HUES48 (cell line): ENCODE results near the gene DNAJC27.

ENCODE experiments used
- H3K27ac ChIP-seq: one replicate; pipeline ENCODE4 v1.7.0; 2013; ENCODE audit warnings: low read depth, low read length, inconsistent platforms
- H3K27me3 ChIP-seq: 2 replicates; pipeline ENCODE4 v1.6.1; 2013; ENCODE audit warnings: mild to moderate bottlenecking, low read length; ENCODE audit not compliant: control insufficient read depth, insufficient read depth
- H3K36me3 ChIP-seq: 2 replicates; pipeline ENCODE4 v1.6.1; 2013; ENCODE audit warnings: low read length; ENCODE audit not compliant: control insufficient read depth, insufficient read depth
- H3K4me1 ChIP-seq: 2 replicates; pipeline ENCODE4 v1.6.1; 2013; ENCODE audit warnings: mild to moderate bottlenecking, low read length; ENCODE audit not compliant: control insufficient read depth, insufficient read depth
- H3K4me3 ChIP-seq: 2 replicates; pipeline ENCODE4 v1.5.1; 2013; ENCODE audit warnings: mild to moderate bottlenecking, low read depth, low read length
- H3K9ac ChIP-seq: 2 replicates; pipeline ENCODE4 v1.6.1; 2013; ENCODE audit warnings: mild to moderate bottlenecking, low read depth, low read length, moderate library complexity
- H3K9me3 ChIP-seq: 2 replicates; pipeline ENCODE4 v1.6.1; 2013; ENCODE audit warnings: low read length; ENCODE audit not compliant: control insufficient read depth, insufficient read depth

The DNAJC27 gene

GRCh38 chr2:24947561-24948157 is 24.1 kb downstream of the DNAJC27 start:
- H3K36me3 ChIP-seq: peaks cover 31% of the 10 kb centered on the region
- no peak overlapping the region for H3K27ac ChIP-seq
- H3K4me1 ChIP-seq: no peaks in the 10 kb centered on the region
- no peaks in the 10 kb centered on the region for H3K9me3 ChIP-seq
- H3K9ac ChIP-seq: no peak overlapping the region
- H3K4me3 ChIP-seq: no peak overlapping the region
- no peaks in the 10 kb centered on the region for H3K27me3 ChIP-seq

GRCh38 chr2:24945907-24946306 is 25.8 kb downstream of the DNAJC27 start:
- no peak overlapping the region for H3K4me3 ChIP-seq
- H3K4me1 ChIP-seq: no peaks in the 10 kb centered on the region
- H3K36me3 ChIP-seq: peaks cover 19% of the 10 kb centered on the region
- H3K9ac ChIP-seq: no peak overlapping the region
- H3K27ac ChIP-seq: no peak overlapping the region
- no peaks in the 10 kb centered on the region for H3K27me3 ChIP-seq
- H3K9me3 ChIP-seq: no peaks in the 10 kb centered on the region

GRCh38 chr2:24943427-24944053 is 28.2 kb downstream of the DNAJC27 start:
- H3K27ac ChIP-seq: no peak overlapping the region
- no peaks in the 10 kb centered on the region for H3K4me1 ChIP-seq
- H3K9ac ChIP-seq: no peak overlapping the region
- H3K27me3 ChIP-seq: no peaks in the 10 kb centered on the region
- peaks cover 16% of the 10 kb centered on the region for H3K36me3 ChIP-seq
- no peaks in the 10 kb centered on the region for H3K9me3 ChIP-seq
- no peak overlapping the region for H3K4me3 ChIP-seq

DNA sequence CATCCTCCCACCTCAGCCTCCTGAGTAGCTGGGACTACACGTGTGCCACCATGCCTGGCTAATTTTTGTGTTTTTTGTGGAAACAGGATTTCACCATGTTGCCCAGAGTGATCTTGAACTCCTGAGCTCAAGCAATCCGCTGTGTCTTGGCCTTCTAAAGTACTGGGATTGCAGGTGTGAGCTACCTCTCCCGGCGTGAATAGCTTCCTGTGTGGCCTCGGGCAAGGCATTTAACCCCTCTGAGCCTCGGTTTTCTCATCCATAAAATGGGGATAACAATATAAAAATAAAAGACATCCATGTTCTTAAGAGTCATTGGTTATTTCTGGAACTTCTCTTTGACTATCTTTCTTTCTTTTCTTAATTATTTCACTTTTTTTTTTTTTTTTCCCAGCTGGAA is 32.4 kb downstream of the DNAJC27 start:
- H3K36me3 ChIP-seq: no peaks in the 10 kb centered on the region
- H3K27me3 ChIP-seq: no peaks in the 10 kb centered on the region
- H3K27ac ChIP-seq: no peak overlapping the region
- no peak overlapping the region for H3K9ac ChIP-seq
- no peaks in the 10 kb centered on the region for H3K4me1 ChIP-seq
- H3K9me3 ChIP-seq: no peaks in the 10 kb centered on the region
- H3K4me3 ChIP-seq: no peak overlapping the region

GRCh38 chr2:24937236-24937635 is 34.5 kb downstream of the DNAJC27 start:
- Histone ChIP-seq H3K4me1 (no peaks in the 10 kb centered on the region), H3K4me3 (no peak overlapping the region), H3K9me3 (no peaks in the 10 kb centered on the region), H3K27me3 (no peaks in the 10 kb centered on the region), H3K27ac (no peak overlapping the region), H3K36me3 (no peaks in the 10 kb centered on the region), H3K9ac (no peak overlapping the region)

- Histone ChIP-seq H3K4me3 (no peak overlapping the region), H3K9ac (no peak overlapping the region), H3K27me3 (no peaks in the 10 kb centered on the region), H3K36me3 (no peaks in the 10 kb centered on the region), H3K9me3 (no peaks in the 10 kb centered on the region), H3K4me1 (peaks cover 5% of the 10 kb centered on the region; the same call in 1 of the 2 replicates), H3K27ac (no peak overlapping the region)
Observed at GRCh38 chr2:24935145-24935544, 36.6 kb downstream of the DNAJC27 start.

GRCh38 chr2:24932715-24933114 is 39.0 kb downstream of the DNAJC27 start:
- Histone ChIP-seq H3K27ac (no peak overlapping the region), H3K9me3 (no peaks in the 10 kb centered on the region), H3K4me1 (peaks cover 5% of the 10 kb centered on the region; the same call in 1 of the 2 replicates), H3K4me3 (no peak overlapping the region), H3K36me3 (no peaks in the 10 kb centered on the region), H3K27me3 (no peaks in the 10 kb centered on the region), H3K9ac (no peak overlapping the region)

GRCh38 chr2:24930768-24931167 is 41.0 kb downstream of the DNAJC27 start:
- peaks cover 17% of the 10 kb centered on the region; the same call in 1 of the 2 replicates for H3K4me1 ChIP-seq
- H3K4me3 ChIP-seq: no peak overlapping the region
- H3K9ac ChIP-seq: no peak overlapping the region
- no peaks in the 10 kb centered on the region for H3K36me3 ChIP-seq
- H3K27ac ChIP-seq: no peak overlapping the region
- no peaks in the 10 kb centered on the region for H3K27me3 ChIP-seq
- H3K9me3 ChIP-seq: no peaks in the 10 kb centered on the region

DNA sequence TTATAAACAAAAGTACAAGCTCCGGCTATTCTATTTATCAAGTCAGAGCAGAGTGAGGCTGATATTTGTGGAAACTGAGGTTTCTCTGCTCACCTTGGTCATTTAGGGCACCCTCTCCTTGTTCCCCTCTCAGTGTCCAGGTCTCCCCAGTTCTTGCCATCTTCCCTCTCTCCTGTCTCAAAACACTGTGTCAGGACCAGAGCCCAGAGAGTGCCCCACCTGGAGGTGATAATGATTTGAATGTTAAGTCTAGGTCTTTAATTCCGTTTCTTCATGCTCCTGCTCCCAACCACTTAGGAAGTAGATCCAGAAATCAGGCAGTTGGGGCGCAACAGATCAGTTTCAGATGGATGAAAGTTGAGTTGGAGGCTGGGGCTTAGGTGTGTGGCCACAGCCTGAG is 42.5 kb downstream of the DNAJC27 start:
- Histone ChIP-seq H3K27ac (no peak overlapping the region), H3K9me3 (no peaks in the 10 kb centered on the region), H3K4me1 (peaks cover 17% of the 10 kb centered on the region; the same call in 1 of the 2 replicates), H3K4me3 (no peak overlapping the region), H3K36me3 (no peaks in the 10 kb centered on the region), H3K9ac (no peak overlapping the region), H3K27me3 (no peaks in the 10 kb centered on the region)

DNA sequence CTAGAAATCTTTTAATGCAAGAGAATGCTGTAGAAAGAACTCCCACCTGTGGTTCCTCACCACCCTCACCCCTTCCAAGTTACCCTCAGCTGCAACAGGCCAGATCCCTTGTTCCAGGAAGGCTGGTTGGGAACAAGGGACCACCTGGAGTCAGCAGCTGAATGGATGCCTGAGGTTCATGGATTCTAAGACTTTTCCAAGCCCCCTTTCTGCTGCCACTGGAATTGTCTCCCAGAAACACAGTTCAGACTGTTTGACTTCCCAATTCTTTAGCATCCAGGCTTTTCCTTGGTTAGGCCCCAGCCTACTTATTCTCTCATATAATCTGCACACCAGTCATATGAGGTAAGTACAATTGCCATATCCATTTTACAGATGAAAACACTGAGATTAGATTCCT is 43.7 kb downstream of the DNAJC27 start:
- H3K4me3 ChIP-seq: no peak overlapping the region
- peaks cover 17% of the 10 kb centered on the region; the same call in 1 of the 2 replicates for H3K4me1 ChIP-seq
- no peak overlapping the region for H3K27ac ChIP-seq
- no peak overlapping the region for H3K9ac ChIP-seq
- H3K27me3 ChIP-seq: no peaks in the 10 kb centered on the region
- no peaks in the 10 kb centered on the region for H3K9me3 ChIP-seq
- H3K36me3 ChIP-seq: no peaks in the 10 kb centered on the region

- Histone ChIP-seq H3K36me3 (no peaks in the 10 kb centered on the region), H3K4me3 (no peak overlapping the region; the same call in 1 of the 2 replicates), H3K9ac (no peak overlapping the region; the same call in 1 of the 2 replicates), H3K4me1 (peaks cover 17% of the 10 kb centered on the region; the same call in 1 of the 2 replicates), H3K9me3 (no peaks in the 10 kb centered on the region), H3K27me3 (no peaks in the 10 kb centered on the region), H3K27ac (no peak overlapping the region)
Observed at GRCh38 chr2:24926602-24927252, 45.0 kb downstream of the DNAJC27 start.
